ENCODE results near the gene RBMS3.
A peak's percentile ranks its signal among the peaks of the same experiment; 100 is the strongest.
"Not testable (repeated sequence)": the region's sequence is repeated elsewhere in the genome, so short reads cannot be mapped to it uniquely, and the experiment has no call there.

Gene RBMS3

DNA sequence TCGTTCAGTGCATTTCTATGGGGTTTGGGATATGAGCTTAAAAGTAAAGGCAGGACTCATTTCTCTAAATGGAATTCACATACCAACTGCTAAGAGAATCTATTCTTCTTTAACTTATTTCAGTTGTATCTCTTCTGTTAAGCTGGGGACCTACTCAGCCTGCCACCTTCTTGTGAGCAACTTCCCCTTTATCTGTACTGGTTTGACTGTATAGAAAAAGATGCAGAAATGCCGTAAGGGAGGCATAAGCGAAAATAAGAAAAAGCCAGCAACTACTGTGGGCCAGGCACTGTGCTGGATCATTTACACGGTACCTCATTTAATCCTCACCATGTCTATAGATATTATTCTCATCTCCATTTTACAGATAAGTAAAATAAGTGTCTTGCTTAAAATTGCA lies 38.4 kb downstream of the RBMS3 start:
- Histone ChIP-seq H3K27ac (no peak overlapping the region), H3K4me2 (no peak overlapping the region), H3K4me1 (peaks cover 6% of the 10 kb centered on the region), H3K27me3 (no peaks in the 10 kb centered on the region), H3K36me3 (no peaks in the 10 kb centered on the region), H3K4me3 (no peak overlapping the region), H3K9ac (no peak overlapping the region), H3K9me3 (no peaks in the 10 kb centered on the region), H4K20me1 (no peaks in the 10 kb centered on the region)
- TF ChIP-seq Cebpa-rat (IDR thresholded peaks at IDR 0.05) = no peak

DNA sequence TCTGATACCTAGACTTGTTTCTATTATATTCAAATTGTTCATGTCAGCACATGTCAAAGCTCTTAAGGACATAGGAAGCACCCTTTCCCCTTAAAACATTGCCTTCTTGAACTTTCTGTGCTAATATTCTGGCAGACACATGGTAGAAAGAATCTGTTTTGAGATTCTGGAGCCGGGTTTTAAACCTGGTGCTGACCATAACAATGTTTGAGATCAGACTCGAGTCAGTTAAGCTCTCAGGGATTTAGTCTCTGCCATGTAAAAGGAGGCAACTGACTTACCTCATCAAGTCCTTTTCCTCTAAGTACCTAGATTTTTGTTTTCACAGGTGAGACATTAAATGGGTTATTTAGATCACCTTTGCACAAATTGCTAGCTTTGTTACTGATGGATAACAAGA lies 38.9 kb downstream of the RBMS3 start:
- no peaks in the 10 kb centered on the region for H3K36me3 ChIP-seq
- H3K4me1 ChIP-seq = peaks cover 9% of the 10 kb centered on the region
- no peak overlapping the region for H3K4me2 ChIP-seq
- no peaks in the 10 kb centered on the region for H3K27me3 ChIP-seq
- no peak overlapping the region for H3K4me3 ChIP-seq
- H3K9ac ChIP-seq = no peak overlapping the region
- TF ChIP-seq Cebpa-rat (IDR thresholded peaks at IDR 0.05) = no peak
- no peaks in the 10 kb centered on the region for H4K20me1 ChIP-seq
- no peak overlapping the region for H3K27ac ChIP-seq
- no peaks in the 10 kb centered on the region for H3K9me3 ChIP-seq

DNA sequence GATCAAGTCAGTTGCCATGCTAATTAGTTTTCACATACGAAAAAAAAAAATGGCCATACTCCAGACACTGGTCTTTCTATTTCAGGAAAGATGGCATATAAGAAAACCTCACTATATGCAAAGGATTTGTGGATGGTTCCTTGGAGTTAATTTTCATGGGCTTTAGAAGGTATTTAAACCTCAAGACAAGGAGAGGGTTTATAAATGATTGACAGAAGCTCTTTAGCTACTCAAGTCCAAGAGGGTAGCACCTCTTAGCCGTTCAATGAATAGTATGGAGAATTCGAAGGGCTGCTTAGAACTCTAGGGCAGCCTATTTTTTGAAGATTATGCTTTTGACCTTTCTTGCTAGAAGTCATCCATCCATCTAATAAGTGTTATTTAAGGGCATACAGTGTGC lies 41.7 kb downstream of the RBMS3 start:
- Histone ChIP-seq H3K4me2 (no peak overlapping the region), H3K36me3 (no peaks in the 10 kb centered on the region), H3K9ac (no peak overlapping the region), H3K4me3 (no peak overlapping the region), H4K20me1 (no peaks in the 10 kb centered on the region), H3K27ac (no peak overlapping the region), H3K4me1 (peaks cover 9% of the 10 kb centered on the region), H3K9me3 (no peaks in the 10 kb centered on the region), H3K27me3 (no peaks in the 10 kb centered on the region)
- no peak for TF ChIP-seq Cebpa-rat (IDR thresholded peaks at IDR 0.05)

DNA sequence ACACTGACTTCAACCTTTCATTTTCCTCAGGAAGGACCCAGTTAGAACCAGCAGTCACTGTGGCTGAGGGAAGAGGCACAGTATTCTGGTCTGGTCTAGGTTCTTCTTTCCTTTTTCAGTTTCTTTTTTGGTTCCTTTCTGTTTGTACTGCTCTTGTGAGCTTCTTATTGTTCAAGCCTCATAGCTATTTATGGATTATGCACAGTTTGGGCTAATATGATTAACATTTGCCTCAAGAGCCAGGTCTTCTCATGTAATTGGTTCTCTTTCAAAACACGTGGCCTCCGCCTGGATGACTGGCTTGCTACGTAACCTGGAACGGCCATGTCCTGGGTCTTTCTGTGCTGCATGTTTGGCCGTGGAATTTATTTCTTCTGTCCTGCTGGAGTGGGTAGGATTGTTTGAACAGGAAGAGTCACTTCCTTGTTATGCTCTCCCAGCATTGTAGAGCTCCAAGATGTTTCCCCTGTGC lies 43.3 kb downstream of the RBMS3 start:
- no peaks in the 10 kb centered on the region for H3K36me3 ChIP-seq
- H3K27me3 ChIP-seq = no peaks in the 10 kb centered on the region
- H3K4me3 ChIP-seq = no peak overlapping the region
- H3K27ac ChIP-seq = no peak overlapping the region; the same call in 1 of the 2 replicates
- no peaks in the 10 kb centered on the region for H3K9me3 ChIP-seq
- H3K9ac ChIP-seq = no peak overlapping the region
- no peaks in the 10 kb centered on the region for H4K20me1 ChIP-seq
- H3K4me1 ChIP-seq = peaks cover 9% of the 10 kb centered on the region
- no peak for TF ChIP-seq Cebpa-rat (IDR thresholded peaks at IDR 0.05)
- peak overlapping the region; percentile 15 for H3K4me2 ChIP-seq

DNA sequence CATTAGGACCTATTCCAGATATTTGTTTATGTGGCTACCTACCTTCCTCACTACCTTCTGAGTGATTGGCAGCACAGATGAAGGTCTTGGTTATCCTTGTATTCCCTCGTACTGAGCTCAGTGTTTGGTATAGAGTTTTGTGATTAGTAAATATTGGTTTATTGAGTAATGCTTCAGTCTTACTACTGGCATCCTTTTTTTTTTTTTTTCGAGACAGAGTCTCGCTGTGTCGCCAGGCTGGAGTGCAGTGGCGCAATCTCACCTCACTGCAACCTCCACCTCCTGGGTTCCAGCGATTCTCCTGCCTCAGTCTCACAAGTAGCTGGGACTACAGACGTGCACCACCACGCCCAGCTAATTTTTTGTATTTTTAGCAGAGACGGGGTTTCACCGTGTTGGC lies 45.7 kb downstream of the RBMS3 start:
- not testable (repeated sequence) for H3K27ac ChIP-seq, H3K9ac ChIP-seq, H3K27me3 ChIP-seq, H3K4me1 ChIP-seq, H3K4me3 ChIP-seq, H4K20me1 ChIP-seq, H3K36me3 ChIP-seq, H3K9me3 ChIP-seq, H3K4me2 ChIP-seq

DNA sequence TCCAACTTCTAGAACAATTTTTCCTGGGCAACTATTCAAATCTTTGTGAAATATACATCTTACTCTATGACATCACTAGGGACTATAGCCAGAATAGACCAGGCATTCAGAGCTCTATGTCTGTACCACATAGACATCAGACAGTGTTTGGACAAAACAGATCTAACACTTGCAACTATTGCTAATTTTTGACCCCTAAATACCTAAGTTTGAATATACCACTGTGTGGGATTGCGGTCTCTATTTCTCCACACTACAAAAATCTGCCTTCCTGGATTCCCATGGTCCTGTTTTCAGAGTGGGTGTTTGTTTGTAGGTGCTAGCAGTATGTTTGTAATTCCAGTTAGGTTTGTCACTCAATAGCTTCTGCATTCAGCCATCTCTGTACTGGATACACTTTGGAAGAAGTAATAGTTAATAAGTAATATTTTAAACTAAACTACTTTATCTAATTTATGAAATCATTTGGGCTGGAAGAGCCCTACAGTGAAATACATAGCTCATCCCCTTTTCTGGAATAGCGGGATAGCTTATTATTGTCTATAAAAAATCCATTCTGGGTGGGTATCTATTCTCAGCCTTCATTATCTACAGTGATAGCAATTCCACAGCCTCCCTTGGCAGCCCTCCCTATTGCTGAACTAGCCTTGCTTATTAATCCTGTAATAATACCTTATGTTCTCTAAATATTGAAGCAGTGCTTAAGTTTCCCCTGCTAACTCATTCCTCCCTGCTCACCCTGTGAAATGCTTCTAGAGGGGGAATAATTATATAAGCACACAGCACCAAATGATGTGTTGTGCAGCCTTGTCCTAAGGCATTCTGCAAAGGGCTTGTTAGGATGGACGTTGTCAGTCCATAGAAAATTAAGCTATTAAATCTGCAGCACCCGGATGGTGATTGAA lies 49.4 kb downstream of the RBMS3 start:
- Histone ChIP-seq H4K20me1 (no peaks in the 10 kb centered on the region), H3K4me1 (no peaks in the 10 kb centered on the region), H3K4me2 (no peak overlapping the region), H3K9me3 (no peaks in the 10 kb centered on the region), H3K4me3 (no peak overlapping the region), H3K9ac (no peak overlapping the region), H3K27ac (no peak overlapping the region), H3K27me3 (no peaks in the 10 kb centered on the region), H3K36me3 (no peaks in the 10 kb centered on the region)
- TF ChIP-seq Cebpa-rat (IDR thresholded peaks at IDR 0.05) = no peak

DNA sequence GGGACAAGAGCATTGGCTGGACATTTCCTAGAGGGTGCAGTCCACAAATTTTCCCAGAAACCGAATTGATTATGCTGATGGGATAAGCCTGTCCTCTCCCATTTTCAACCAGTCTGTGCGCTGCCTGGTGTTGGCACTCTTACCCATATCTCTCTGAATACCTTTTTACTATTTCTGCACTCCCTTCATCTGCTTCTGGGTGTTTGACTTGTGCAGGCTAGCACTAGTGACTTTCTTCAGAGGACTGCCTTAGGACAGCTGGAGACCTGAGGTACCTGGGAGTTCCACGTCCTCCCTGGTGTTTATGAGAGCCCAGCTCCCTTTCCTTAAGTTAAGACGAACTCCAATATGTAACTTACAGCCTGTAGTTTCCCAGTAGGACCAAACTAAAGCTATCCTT lies 50.2 kb downstream of the RBMS3 start:
- Histone ChIP-seq H3K27ac (no peak overlapping the region), H3K4me2 (no peak overlapping the region), H4K20me1 (no peaks in the 10 kb centered on the region), H3K4me1 (no peaks in the 10 kb centered on the region), H3K9ac (no peak overlapping the region), H3K36me3 (no peaks in the 10 kb centered on the region), H3K9me3 (no peaks in the 10 kb centered on the region), H3K4me3 (no peak overlapping the region), H3K27me3 (no peaks in the 10 kb centered on the region)
- no peak for TF ChIP-seq Cebpa-rat (IDR thresholded peaks at IDR 0.05)

DNA sequence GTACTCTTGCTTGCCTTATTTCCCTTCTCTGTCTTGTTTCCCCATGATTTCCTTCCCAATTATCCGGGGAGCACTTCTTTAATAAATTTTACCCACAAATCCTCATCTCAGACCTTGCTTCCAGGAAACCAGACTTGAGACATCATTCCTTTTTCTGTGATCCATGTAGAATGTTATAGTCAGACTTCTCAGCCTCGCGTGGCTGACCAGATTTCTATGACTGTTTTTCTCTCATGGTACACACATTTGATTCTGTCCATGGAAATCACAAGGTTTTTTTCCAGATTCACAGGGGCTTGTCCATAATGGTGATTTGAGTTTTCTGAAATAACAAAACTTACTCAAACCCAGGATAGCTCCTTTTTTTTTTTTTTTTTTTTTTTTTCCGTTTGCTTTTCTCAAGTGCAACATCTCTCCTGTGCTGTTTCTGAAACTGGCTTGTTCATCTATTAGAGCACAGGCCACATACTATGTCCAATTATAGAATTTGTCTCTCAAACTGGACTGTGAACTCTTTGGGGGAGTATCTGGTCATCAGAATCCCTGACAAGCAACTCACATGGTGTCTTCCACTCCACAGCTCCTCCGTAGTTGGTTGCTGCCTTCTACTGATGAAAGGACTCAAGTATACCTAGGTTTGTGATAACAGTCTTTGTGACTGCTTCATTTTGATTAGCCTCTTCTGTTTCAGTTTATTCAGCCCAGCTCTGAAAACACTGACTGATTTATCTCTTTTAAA lies 50.8 kb downstream of the RBMS3 start:
- Histone ChIP-seq H3K4me2 (no peak overlapping the region), H4K20me1 (no peaks in the 10 kb centered on the region), H3K9me3 (no peaks in the 10 kb centered on the region), H3K9ac (no peak overlapping the region), H3K4me1 (no peaks in the 10 kb centered on the region), H3K27me3 (no peaks in the 10 kb centered on the region), H3K27ac (no peak overlapping the region), H3K4me3 (no peak overlapping the region), H3K36me3 (no peaks in the 10 kb centered on the region)
- no peak for TF ChIP-seq Cebpa-rat (IDR thresholded peaks at IDR 0.05)

DNA sequence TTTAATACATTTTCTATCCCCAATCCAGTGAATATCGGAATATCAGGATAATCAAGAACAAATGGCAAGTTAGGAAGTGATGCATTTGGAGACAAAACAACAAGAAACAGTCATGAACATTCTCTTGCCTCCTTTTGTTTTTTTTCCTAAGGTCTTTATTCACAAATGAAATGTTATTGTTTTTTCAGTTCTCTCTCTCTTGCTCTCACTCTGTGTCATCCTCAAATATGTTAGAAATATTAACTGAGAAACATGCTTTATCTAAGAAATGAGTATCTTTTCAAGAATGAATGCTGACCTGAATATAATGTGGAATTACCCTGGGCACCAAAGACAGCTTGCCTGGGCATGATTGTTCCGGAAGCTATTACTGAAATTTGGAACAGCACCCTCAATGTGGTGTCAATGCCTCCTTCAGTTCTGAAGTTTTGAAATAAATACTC lies 51.3 kb downstream of the RBMS3 start:
- no peak overlapping the region for H3K4me3 ChIP-seq
- H3K4me2 ChIP-seq = no peak overlapping the region

DNA sequence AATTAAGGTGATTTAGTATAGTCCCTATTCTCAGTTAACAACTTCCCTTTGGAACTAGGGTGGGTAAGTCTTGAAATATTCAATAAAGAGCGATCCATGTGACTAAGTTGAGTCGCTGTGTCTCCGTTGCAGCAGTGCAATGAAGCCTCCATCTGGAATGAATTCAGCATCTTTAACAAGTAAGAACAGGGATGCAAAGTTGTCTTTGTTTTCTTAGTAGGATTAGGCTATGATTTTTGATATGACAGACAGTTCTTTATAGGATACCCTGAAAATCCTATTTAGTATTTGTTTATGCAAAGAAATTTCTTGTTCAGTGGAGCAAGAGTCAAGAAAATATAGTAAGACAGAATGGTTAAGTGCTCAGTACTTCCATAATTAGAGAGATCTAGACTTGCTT lies 52.7 kb downstream of the RBMS3 start:
- Histone ChIP-seq H3K27ac (no peak overlapping the region), H3K9ac (no peak overlapping the region), H3K4me2 (no peak overlapping the region), H3K36me3 (no peaks in the 10 kb centered on the region), H4K20me1 (no peaks in the 10 kb centered on the region), H3K27me3 (no peaks in the 10 kb centered on the region), H3K4me1 (no peaks in the 10 kb centered on the region), H3K9me3 (no peaks in the 10 kb centered on the region), H3K4me3 (no peak overlapping the region)
- no peak for TF ChIP-seq Cebpa-rat (IDR thresholded peaks at IDR 0.05)

More for the DNA sequence above, 51.3 kb downstream of the RBMS3 start:
- no peaks in the 10 kb centered on the region for H3K9me3 ChIP-seq
- no peaks in the 10 kb centered on the region for H3K36me3 ChIP-seq
- H4K20me1 ChIP-seq = no peaks in the 10 kb centered on the region
- no peak overlapping the region for H3K27ac ChIP-seq
- H3K4me1 ChIP-seq = no peaks in the 10 kb centered on the region
- no peaks in the 10 kb centered on the region for H3K27me3 ChIP-seq
- TF ChIP-seq Cebpa-rat (IDR thresholded peaks at IDR 0.05) = no peak
- no peak overlapping the region for H3K9ac ChIP-seq

Data from BLaER1 (cell line).